OCI-LY7 (cell line): ENCODE measurements around the gene TDRD9. TPM values are rescaled to one million over a fixed set of nuclear protein-coding genes. Genes with fewer than 3 reads are reported as not detected.
"Not testable (repeated sequence)": the region's sequence is repeated elsewhere in the genome, so short reads cannot be mapped to it uniquely, and the experiment has no call there.

Source experiments
- BruUV-seq: library from RNA; stranded (reverse); fragments of 400-500 nt; replicated peaks from 2 replicates; lab custom pipeline; 2021; lab: Mats Ljungman, UMichigan
- CTCF ChIA-PET: fragments of 300-600 bp; sonication (Branson Sonifier 250); formaldehyde crosslinking; loops from one replicate; lab custom pipeline; 2022; ENCODE audit warnings: antibody characterized with exemption; ENCODE audit not compliant: unreplicated experiment; lab: Charles Lee
- POLR2A ChIA-PET: fragments of 300-600 bp; sonication (Branson Sonifier 250); formaldehyde crosslinking; loops from one replicate; lab custom pipeline; 2022; ENCODE audit warnings: antibody characterized with exemption; lab: Charles Lee
- DNase-seq: peaks from one replicate; pipeline ENCODE4 v3.0.0-alpha.2; 2015; ENCODE audit warnings: low spot score
- H2AFZ ChIP-seq: fragments of 200-600 bp; sonication (generic), shearing (Covaris generic); 2 replicates; pipeline ENCODE4 v1.6.1; 2014; ENCODE audit warnings: mild to moderate bottlenecking, antibody characterized with exemption, low read length, moderate library complexity
- H3K27ac ChIP-seq: fragments of 200-600 bp; sonication (generic); 2 replicates; pipeline ENCODE4 v1.5.1; 2014; ENCODE audit warnings: mixed run types, low read depth, mild to moderate bottlenecking, moderate library complexity, low read length, inconsistent platforms; ENCODE audit not compliant: poor library complexity, severe bottlenecking
- H3K36me3 ChIP-seq: fragments of 200-600 bp; sonication (generic); 2 replicates; pipeline ENCODE4 v1.6.1; 2014; ENCODE audit warnings: mild to moderate bottlenecking, antibody characterized with exemption, low read length, moderate library complexity, mixed read lengths; ENCODE audit not compliant: insufficient read depth
- H3K4me1 ChIP-seq: fragments of 200-600 bp; sonication (generic); 2 replicates; pipeline ENCODE4 v1.5.1; 2014; ENCODE audit warnings: mild to moderate bottlenecking, low read length; ENCODE audit not compliant: insufficient read depth, poor library complexity, severe bottlenecking
- H3K4me2 ChIP-seq: fragments of 200-600 bp; sonication (generic); 2 replicates; pipeline ENCODE4 v1.6.1; 2014; ENCODE audit warnings: mild to moderate bottlenecking, low read length
- H3K4me3 ChIP-seq: fragments of 200-600 bp; sonication (generic); 2 replicates; pipeline ENCODE4 v1.5.1; 2014; ENCODE audit warnings: mild to moderate bottlenecking, low read depth, low read length; ENCODE audit not compliant: poor library complexity, severe bottlenecking
- H3K79me2 ChIP-seq: fragments of 200-600 bp; sonication (generic); 2 replicates; pipeline ENCODE4 v1.6.1; 2016; ENCODE audit warnings: low read depth, mild to moderate bottlenecking, low read length, moderate library complexity, mixed read lengths; ENCODE audit not compliant: insufficient read depth
- H3K9me2 ChIP-seq: fragments of 200-600 bp; sonication (generic); 2 replicates; pipeline ENCODE4 v1.6.1; 2016; ENCODE audit warnings: mild to moderate bottlenecking, low read length, mixed read lengths; ENCODE audit not compliant: insufficient read depth
- H3K9me3 ChIP-seq: fragments of 200-600 bp; sonication (generic); 2 replicates; pipeline ENCODE4 v1.6.1; 2014; ENCODE audit warnings: mild to moderate bottlenecking, mixed run types, low read length, mixed read lengths
- H4K20me1 ChIP-seq: fragments of 200-600 bp; sonication (generic); 2 replicates; pipeline ENCODE4 v1.6.1; 2014; ENCODE audit warnings: mild to moderate bottlenecking, antibody characterized with exemption, low read length, moderate library complexity, mixed read lengths; ENCODE audit not compliant: insufficient read depth
- CTCF ChIP-seq: fragments of 200-600 bp; sonication (generic); conservative IDR thresholded peaks from 2 replicates; pipeline ENCODE4 v1.5.1; 2014; ENCODE audit warnings: mild to moderate bottlenecking, antibody characterized with exemption, low read length, moderate library complexity, mixed read lengths
- EZH2phosphoT487 ChIP-seq: fragments of 200-600 bp; sonication (generic); IDR thresholded peaks from 2 replicates; pipeline ENCODE4 v1.6.1; 2018; ENCODE audit warnings: low read depth, borderline replicate concordance, mild to moderate bottlenecking, mixed run types, antibody characterized with exemption, low read length, moderate library complexity, mixed read lengths
- intact Hi-C: fragments of 100-400 bp; cut with micrococcal nuclease; formaldehyde crosslinking; loops from one replicate; pipeline ENCODE4 v1.10.0; 2022; ENCODE audit not compliant: unreplicated experiment
- total RNA-seq, 2 experiments: library from RNA; depleted of rRNA in 1 of 2; stranded (reverse); fragments of >200 nt in 1 of 2; shearing (Covaris generic) in 1 of 2; gene quantifications; 2 replicates each; pipeline ENCODE4 v1.2.3, GENCODE V29; 2014 to 2022

Gene TDRD9
- total RNA-seq, 2 experiments from 2014 or later, result not detected

- H3K79me2 ChIP-seq, result peaks cover 47% of the 10 kb centered on the region
- peaks cover 32% of the 10 kb centered on the region for H3K36me3 ChIP-seq
- peak overlapping the region; percentile 75 for H3K4me2 ChIP-seq
- CTCF ChIA-PET, result interaction anchor here (0.6 kb wide), 1 partner anchor 231 kb away, joined by 5 read pairs; no protein-coding TSS in a partner anchor
- BruUV-seq, result TSS peak; percentile 86
- no peaks in the 10 kb centered on the region for H3K9me2 ChIP-seq
- POLR2A ChIA-PET, result interaction anchor here (0.7 kb wide), 1 partner anchor 360 kb away, joined by 5 read pairs; no protein-coding TSS in a partner anchor
- no peaks in the 10 kb centered on the region for H3K9me3 ChIP-seq
- H3K4me3 ChIP-seq, result peak overlapping the region; percentile 95
- peaks cover 16% of the 10 kb centered on the region for H3K4me1 ChIP-seq
- peak overlapping the region; percentile 38 for H3K27ac ChIP-seq
- intact Hi-C loops, result no loop called here
- TF ChIP-seq CTCF, result peak; percentile 88
- no peak for TF ChIP-seq EZH2phosphoT487
- H2AFZ ChIP-seq, result peak overlapping the region; percentile 99
- peak; percentile 93 for DNase-seq
- H4K20me1 ChIP-seq, result no peaks in the 10 kb centered on the region
Observed at GRCh38 chr14:103920981-103921854, 7.0 kb upstream of the TDRD9 start.

- Histone ChIP-seq H3K79me2 (peaks cover 43% of the 10 kb centered on the region), H3K36me3 (peaks cover 26% of the 10 kb centered on the region), H3K4me2 (peak overlapping the region; percentile 72), H3K4me1 (peaks cover 16% of the 10 kb centered on the region), H3K4me3 (peak overlapping the region; percentile 95), H2AFZ (peak overlapping the region; percentile 99)
- CTCF ChIA-PET, result interaction anchor here (0.6 kb wide), 1 partner anchor 230 kb away, joined by 5 read pairs; no protein-coding TSS in a partner anchor
- 0 out of 2 replicates have a peak, but pooled peaks have one; percentile 11 for TF ChIP-seq CTCF
- H4K20me1 ChIP-seq, H3K9me3 ChIP-seq, POLR2A ChIA-PET, DNase-seq, intact Hi-C loops, H3K9me2 ChIP-seq, BruUV-seq, H3K27ac ChIP-seq: not testable (repeated sequence)
Observed at GRCh38 chr14:103921855-103922200, 6.4 kb upstream of the TDRD9 start.

GRCh38 chr14:103923863-103924262, 4.4 kb upstream of the TDRD9 start:
- DNase-seq, result no peak
- Histone ChIP-seq H3K79me2 (peaks cover 24% of the 10 kb centered on the region), H3K9me3 (no peaks in the 10 kb centered on the region), H3K27ac (no peak overlapping the region), H3K4me2 (0 out of 2 replicates have a peak overlapping the region, but pooled peaks have one; percentile 24), H2AFZ (peak overlapping the region; percentile 77), H3K4me3 (no peak overlapping the region), H3K9me2 (no peaks in the 10 kb centered on the region), H3K36me3 (peaks cover 9% of the 10 kb centered on the region), H3K4me1 (peaks cover 16% of the 10 kb centered on the region), H4K20me1 (no peaks in the 10 kb centered on the region)
- BruUV-seq, result no TSS peak
- intact Hi-C loops, result no loop called here
- TF ChIP-seq CTCF, result no peak
- no peak for TF ChIP-seq EZH2phosphoT487
- ChIA-PET POLR2A (no interaction called here), CTCF (no interaction called here)
